ENCODE measurements around the gene SPP1. TPM values are rescaled to one million over a fixed set of nuclear protein-coding genes. Genes with fewer than 3 reads are reported as not detected.

Gene SPP1
- total and polyA plus RNA-seq, 9 of the 15 experiments (the other 6 are each of a cell fraction or from before 2014, with no cell fraction given): 0.10 to 0.64 TPM; not detected in 7

- no peak for TF ChIP-seq GMEB1 (CRISPR knock-in tag; IDR thresholded peaks at IDR 0.05)
- TF ChIP-seq, protein P1, sequence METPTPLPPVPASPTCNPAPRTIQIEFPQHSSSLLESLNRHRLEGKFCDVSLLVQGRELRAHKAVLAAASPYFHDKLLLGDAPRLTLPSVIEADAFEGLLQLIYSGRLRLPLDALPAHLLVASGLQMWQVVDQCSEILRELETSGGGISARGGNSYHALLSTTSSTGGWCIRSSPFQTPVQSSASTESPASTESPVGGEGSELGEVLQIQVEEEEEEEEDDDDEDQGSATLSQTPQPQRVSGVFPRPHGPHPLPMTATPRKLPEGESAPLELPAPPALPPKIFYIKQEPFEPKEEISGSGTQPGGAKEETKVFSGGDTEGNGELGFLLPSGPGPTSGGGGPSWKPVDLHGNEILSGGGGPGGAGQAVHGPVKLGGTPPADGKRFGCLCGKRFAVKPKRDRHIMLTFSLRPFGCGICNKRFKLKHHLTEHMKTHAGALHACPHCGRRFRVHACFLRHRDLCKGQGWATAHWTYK (CRISPR knock-in tag; IDR thresholded peaks at IDR 0.05): 0 out of 2 replicates have a peak, but pooled peaks have one; percentile 50
- no peak for TF ChIP-seq CEBPG (CRISPR knock-in tag; IDR thresholded peaks at IDR 0.05)
- peak in 1 of 2 experiments; percentile 49; a peak in 1 of 4 replicates for TF ChIP-seq CEBPG (tag; conservative IDR thresholded peaks at IDR 0.05 in 1 of 2, IDR thresholded peaks at IDR 0.05 in 1 of 2)
- TF ChIP-seq, protein P2, sequence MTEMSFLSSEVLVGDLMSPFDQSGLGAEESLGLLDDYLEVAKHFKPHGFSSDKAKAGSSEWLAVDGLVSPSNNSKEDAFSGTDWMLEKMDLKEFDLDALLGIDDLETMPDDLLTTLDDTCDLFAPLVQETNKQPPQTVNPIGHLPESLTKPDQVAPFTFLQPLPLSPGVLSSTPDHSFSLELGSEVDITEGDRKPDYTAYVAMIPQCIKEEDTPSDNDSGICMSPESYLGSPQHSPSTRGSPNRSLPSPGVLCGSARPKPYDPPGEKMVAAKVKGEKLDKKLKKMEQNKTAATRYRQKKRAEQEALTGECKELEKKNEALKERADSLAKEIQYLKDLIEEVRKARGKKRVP (CRISPR knock-in tag; IDR thresholded peaks at IDR 0.05): peak; percentile 72; the same call in 1 of the 2 replicates
- no peak for TF ChIP-seq FOXP1 (CRISPR knock-in tag; IDR thresholded peaks at IDR 0.05)
Measured at GRCh38 chr4:87962398-87963146, 12.9 kb upstream of the SPP1 start (continued).

Data from K562 (cell line).